Measurements from ENCODE around the gene SYNGR3. TPM values are rescaled to one million over a fixed set of nuclear protein-coding genes. Genes with fewer than 3 reads are reported as not detected.

SYNGR3 gene
- total and polyA plus RNA-seq, 2 of the 13 experiments (the other 11 are each of a cell fraction or from before 2014, with no cell fraction given): 0.97 to 5.7 TPM

- TF ChIP-seq IRF9 (CRISPR knock-in tag; IDR thresholded peaks at IDR 0.05; ENCODE audit: borderline replicate concordance) (no peak), WIZ (CRISPR knock-in tag; IDR thresholded peaks at IDR 0.05) (no peak), ARID4A (CRISPR knock-in tag; IDR thresholded peaks at IDR 0.05; ENCODE audit: borderline replicate concordance) (peak; percentile 46; the same call in 1 of the 2 replicates), TBX2 (CRISPR knock-in tag; IDR thresholded peaks at IDR 0.05; ENCODE audit: borderline replicate concordance) (0 out of 2 replicates have a peak, but pooled peaks have one; percentile 9), ZNF121 (CRISPR knock-in tag; IDR thresholded peaks at IDR 0.05) (no peak), REXO4 (CRISPR knock-in tag; IDR thresholded peaks at IDR 0.05; ENCODE audit: borderline replicate concordance) (no peak), SAP130 (CRISPR knock-in tag; IDR thresholded peaks at IDR 0.05; ENCODE audit: low read depth) (peak; percentile 50), ATF7 (IDR thresholded peaks at IDR 0.05) (peak; percentile 59), ATF7 (CRISPR knock-in tag; IDR thresholded peaks at IDR 0.05) (no peak), EP300 (IDR thresholded peaks at IDR 0.05; ENCODE audit: low read depth in 2 of 2, low read length in 2 of 2) (0 out of 4 replicates have a peak, but pooled peaks of 1 of the 2 experiments have one; percentile 36), EP300 (CRISPR knock-in tag; IDR thresholded peaks at IDR 0.05; ENCODE audit: borderline replicate concordance) (no peak), UBTF (CRISPR knock-in tag; IDR thresholded peaks at IDR 0.05) (0 out of 2 replicates have a peak, but pooled peaks have one; percentile 21), MZF1 (CRISPR knock-in tag; IDR thresholded peaks at IDR 0.05; ENCODE audit: borderline replicate concordance) (no peak), REL (CRISPR knock-in tag; conservative IDR thresholded peaks at IDR 0.05) (no peak), ATF4 (CRISPR knock-in tag; IDR thresholded peaks at IDR 0.05) (peak in 1 of 2 experiments; percentile 87; a peak in 2 of 4 replicates), ATF3 (CRISPR knock-in tag; IDR thresholded peaks at IDR 0.05) (0 out of 2 replicates have a peak, but pooled peaks have one; percentile 42), GPBP1L1 (CRISPR knock-in tag; IDR thresholded peaks at IDR 0.05) (no peak)
These were observed 25.6 kb downstream of the SYNGR3 start (continued) for GRCh38 chr16:2015117-2015946.

Data from HepG2 (cell line).